SH-SY5Y (cell line): ENCODE results near the gene RITA1.

Experiments used
- GATA2 ChIP-seq: IDR thresholded peaks from 2 replicates; pipeline ENCODE4 v1.6.1; 2011; ENCODE audit warnings: mild to moderate bottlenecking, low read depth, low read length
- GATA3 ChIP-seq: IDR thresholded peaks from 2 replicates; pipeline ENCODE4 v1.6.1; 2011; ENCODE audit warnings: low read depth, mild to moderate bottlenecking, low read length, moderate library complexity

DNA sequence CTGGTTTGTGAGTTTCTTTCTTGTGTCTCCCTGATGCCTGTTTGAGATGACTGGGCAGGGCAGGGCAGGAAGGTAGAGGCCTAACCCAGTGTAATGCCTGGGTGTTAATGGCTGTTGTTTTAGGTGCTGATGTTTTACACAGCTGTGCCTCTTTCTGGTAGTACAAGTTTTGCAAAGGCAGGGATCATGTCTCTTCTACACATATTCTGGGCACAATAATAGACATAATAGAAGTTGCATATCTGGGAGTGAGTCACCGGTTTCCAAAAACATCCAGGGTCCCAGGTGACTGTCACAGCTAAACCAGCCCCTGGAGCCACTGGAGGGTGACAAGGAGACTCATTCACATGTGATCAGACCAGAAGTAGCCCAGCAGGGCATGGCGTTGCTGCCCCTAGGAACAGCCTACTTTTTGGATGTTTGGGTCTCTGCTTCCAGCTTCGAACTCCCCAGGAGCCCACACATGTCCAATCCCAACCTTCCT is 53.8 kb downstream of the RITA1 start:
- TF ChIP-seq GATA2 (no peak), GATA3 (no peak)
